ENCODE measurements around the gene TARBP1.
"Not testable (repeated sequence)": the region's sequence is repeated elsewhere in the genome, so short reads cannot be mapped to it uniquely, and the experiment has no call there.

Gene TARBP1

DNA sequence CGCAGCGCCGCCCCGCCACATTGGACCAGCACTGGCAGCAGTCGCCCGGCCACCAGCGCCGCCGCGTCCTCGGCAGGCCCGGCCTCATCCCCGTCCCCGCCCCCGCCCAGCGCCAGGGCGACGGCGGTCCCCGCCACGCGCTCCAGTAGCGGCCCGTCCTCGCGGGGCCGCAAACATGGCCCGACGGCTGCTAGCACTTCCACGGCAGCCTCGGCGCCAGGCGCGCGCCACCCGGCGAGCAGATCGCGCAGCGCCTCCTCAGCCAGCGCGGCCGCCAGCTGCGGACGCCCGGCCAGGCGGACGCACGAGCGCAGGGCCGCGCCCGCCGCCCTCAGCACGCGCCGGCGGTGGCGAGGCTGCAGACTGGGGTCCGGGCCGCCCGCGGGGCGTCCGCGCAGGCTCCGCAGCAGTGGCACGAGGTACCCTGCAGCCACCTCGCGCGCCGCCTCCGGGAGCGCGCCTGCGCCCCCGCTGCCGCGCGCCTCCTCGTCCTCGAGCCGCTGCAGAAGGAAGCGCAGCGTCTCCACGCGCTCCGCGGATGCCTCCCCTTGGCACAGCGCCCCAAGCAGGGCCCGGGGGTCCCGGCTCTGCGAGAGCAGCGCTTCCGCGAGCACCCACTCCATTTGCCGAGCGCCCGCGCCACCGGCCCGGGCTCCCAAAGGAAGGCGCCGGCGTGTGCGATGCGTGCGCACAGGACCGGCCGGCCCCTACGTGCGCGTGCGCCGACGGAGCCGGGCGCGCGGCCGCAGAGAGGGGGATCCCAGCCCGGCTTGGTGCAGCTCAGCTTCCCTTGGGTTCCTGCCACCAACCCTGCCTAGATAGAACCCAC is at the start of gene TARBP1:
TARBP1 (minus strand) TSS at position 699 of the 829 bp plus-strand sequence; CDS start at position 623, 76 bp downstream.
- peak; percentile 40 to 73 (median 60) for DNase-seq

DNA sequence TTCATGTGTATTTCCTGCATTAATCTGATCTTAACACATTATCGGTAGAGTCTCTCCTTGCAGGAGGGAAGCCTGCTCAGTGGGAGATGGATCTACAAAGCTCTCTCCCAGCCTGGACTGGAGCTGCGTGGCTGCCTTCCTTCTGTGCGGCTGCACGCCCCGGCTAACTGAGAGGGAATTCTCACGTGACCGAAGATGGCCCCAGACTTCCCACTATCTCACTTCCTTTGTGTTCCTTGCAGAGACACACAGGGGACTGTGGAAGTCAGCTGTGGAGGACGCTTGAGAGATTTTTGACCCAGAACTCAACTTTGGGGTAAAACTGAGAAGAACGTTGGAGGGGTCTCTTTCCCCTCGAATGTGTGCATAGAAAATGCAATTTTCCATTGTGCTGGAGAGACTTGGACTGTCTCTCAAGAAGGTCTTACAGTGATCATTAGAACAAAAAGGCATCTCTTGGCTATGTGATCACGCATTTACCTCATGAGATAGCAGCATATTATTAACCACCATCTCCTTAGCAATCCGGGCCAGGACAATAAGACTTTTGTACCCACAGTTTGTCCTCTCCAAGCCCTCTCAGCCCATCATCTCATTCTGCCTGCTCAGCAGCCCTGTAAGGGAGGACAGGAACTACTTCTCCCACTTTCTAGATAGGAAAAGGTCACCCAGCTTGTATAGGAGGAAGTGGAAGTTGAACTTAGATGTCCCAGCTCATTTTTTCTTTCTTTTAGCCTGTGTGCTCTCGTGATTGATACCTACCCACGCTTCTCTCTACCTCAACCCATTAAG is 49.3 kb upstream of the TARBP1 start:
- DNase-seq = no peak

- no peak for DNase-seq
These were observed 48.4 kb upstream of the TARBP1 start for GRCh38 chr1:234527346-234527745.

- DNase-seq = no peak
These were observed 47.9 kb upstream of the TARBP1 start for GRCh38 chr1:234526922-234527321.

DNA sequence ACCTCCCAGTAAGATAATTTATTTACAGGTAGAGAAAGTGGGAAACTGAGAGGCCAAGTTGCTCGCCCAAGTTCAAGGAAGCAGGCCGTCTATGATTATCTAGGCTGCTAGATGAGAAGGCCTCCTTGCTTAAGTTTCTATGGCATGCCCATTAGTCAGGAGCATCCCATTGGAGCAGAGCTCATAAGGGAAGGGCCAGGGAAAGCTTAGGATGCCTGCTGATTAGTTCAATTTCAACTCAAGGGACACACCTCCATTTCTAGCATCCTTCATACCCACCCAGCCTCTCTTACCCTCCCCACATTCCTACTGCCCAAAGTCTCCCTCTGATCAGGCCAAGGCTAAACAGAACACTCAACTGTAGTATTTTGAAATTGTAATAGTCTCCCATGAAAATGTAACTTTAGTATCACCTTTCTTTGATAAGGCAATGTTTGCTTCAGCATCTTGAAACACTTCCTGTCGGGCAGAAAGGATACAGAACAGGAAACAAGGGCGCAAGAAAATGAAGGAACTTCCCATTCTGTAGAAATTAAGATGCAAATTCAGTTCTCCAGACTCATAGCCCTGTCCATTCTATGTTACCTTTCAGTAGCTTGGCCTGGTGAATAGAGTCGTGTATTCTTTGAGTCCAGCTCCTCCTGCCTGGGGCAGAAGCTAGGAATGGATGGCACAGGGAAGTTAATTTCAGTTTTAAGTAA is 46.3 kb upstream of the TARBP1 start:
- no peak for DNase-seq

DNA sequence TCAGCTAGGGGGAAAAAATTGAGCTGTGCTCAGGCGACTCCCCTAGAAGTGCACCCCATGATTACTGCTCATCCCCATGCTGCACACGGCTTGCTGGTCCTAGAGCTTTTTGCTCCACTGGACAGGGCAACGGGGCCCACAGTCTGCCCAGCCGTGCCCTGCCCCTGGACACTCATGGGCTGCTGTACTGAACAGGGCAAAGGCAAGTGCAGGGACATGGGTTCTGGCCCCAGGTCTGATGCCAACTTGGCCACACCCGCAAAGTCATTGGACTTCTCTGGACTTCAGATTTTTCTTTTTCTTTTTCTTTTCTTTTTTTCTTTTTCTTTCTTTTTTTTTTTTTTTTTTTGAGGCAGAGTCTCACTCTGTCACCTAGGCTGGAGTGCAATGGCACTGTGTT is 42.9 kb upstream of the TARBP1 start:
- no peak for DNase-seq

GRCh38 chr1:234520908-234521817 is 42.2 kb upstream of the TARBP1 start:
- no peak for DNase-seq

GRCh38 chr1:234519506-234519905 is 40.5 kb upstream of the TARBP1 start:
- no peak for DNase-seq

GRCh38 chr1:234518876-234519275 is 39.9 kb upstream of the TARBP1 start:
- DNase-seq = no peak

DNA sequence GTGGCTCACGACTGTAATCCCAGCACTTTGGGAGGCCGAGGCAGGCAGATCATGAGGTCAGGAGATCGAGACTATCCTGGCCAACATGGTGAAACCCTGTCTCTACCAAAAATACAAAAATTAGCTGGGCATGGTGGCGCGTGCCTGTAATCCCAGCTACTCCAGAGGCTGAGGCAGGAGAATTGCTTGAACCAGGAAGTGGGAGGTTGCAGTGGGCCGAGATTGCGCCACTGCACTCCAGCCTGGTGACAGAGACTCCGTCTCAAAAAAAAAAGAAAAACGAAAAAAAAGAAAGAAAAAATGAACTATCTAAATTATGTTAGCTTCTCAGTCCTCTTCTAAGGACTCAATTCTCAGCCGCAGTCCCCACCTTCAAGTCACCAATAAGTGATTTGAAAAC is 39.1 kb upstream of the TARBP1 start:
- not testable (repeated sequence) for DNase-seq

- no peak for DNase-seq
These were observed 38.3 kb upstream of the TARBP1 start for GRCh38 chr1:234517110-234517802.

DNA sequence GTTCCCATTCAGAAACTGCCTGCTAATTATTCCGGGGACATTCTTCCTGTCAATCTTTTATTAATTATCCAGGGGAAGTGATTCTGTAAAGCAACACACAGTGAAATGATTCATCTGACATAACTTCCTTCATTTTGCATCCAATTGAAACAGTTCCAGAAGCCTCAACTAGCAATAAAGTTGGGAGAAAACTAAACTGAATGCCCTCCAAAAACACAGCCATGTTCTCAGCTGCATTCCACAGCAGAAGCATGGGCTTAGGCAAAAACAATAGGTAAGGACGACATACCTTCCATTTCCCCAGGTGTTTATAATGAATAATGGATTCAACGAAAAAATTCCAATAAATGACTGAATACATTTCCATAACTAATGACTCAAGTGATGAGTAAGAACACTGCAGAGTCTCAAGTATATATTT is 36.9 kb upstream of the TARBP1 start:
- DNase-seq = no peak

DNA sequence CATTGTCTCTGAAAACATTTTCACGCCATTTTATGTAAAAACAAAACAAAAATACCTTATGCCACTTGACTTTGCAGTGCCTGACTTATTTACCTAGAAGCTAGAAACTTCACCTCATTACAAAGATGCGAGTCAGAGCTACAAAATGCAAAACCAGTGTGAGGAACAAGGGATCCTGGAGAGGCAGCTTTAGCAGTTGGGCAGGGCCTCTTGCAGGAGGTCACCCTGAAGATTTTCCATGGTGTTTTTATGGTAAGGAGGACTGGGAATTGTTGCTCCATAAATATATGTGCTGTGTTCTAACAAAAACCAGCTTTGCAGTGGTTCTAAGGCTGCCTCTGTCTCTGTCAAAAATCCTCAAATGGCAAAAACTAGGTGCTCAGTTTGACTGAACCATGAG is 36.4 kb upstream of the TARBP1 start:
- no peak for DNase-seq

DNA sequence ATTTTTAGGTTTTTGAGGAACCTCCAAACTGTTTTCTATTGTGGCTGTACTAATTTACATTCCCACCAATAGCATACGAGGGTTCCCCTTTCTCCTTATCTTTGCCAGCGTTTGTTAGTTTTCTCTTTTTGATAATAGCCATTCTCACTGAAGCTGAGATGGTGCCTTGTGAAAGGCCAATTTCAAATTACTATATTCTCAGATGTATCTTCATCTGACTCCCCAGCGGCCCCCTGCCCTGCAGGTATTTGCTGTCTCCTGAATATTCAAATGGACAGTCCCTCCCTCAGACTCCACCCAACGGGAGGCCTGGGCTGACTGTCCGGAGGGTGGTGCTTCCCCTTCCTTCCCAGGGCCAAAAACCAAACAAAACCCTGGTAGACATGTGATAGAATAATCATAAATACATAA is 33.5 kb upstream of the TARBP1 start:
- no peak for DNase-seq

DNA sequence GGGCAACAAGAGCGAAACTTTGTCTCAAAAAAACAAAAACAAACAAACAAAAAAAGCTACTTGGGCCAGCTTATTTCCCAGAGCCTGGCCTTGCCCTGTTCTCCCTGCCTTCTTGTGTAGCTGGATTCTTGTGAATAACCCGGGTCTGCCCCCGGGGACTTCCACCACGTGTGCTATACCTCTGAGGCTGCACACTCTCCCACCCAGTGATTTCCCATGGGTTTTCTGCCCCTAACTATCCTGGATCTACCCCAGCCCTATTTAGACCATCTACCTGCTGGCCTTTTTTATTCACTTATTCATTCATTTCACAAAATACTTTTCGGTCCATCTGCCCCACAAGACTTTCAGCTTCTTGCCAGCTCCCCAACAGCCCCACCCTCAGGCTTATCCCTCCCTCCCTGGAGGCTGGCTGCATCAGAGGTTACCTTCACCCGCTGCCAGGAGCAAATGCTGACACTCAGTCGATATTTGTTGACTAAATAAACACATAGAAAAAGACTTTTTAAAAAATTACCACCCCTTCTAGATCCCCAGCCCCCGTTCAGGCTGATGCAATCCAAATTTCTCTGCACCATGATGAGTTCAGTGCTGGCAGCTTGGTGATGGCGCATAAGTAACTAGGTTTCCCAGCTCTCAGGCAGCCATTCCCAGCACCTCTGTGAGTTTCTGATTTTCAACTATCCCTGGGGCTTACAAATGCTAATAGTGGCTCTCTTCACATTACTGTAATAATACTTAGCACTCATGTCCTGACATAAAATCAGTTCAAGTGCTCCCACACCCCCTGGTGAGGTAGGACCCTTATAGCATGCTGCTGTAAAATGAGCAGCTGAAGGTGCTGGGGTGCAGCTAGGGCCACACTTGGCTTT is 30.7 kb upstream of the TARBP1 start:
- no peak for DNase-seq

- no peak for DNase-seq
These were observed 28.8 kb upstream of the TARBP1 start for GRCh38 chr1:234507626-234508387.

DNA sequence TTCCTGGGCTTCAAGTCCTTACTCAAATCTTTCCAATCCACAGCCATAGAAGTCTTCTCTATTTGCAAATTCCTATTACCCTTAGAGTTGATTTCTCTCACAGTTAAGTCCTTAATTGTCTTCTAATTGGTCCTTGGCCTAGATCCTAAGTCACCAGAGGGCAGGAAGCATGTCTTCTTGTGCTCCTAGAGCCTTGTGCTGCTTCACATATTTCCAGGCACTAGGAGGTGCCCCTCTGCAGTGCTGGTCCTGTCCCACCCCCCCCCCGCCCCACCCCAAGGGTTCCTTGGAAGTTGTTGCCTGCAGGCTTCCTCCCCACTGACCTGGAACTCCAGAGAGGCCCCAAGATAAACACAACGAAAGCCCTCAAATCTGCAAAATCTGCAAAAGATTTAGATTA is 28.1 kb upstream of the TARBP1 start:
- DNase-seq = no peak

DNA sequence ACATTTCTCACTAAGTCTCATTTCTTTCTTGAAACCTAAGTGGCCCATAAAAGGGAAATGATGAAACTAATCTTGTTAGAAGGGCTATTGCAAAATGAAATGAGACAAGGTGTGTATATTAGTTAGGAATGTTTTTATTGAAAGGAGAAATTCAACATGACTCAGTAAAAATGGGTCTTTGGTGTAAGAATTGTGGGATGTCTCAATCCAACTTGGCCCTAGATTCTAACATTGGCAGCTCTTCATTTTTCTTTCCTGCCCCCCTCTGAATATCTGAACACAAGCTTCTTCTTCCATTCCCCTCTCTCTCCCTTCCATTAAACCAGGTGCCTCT is 26.8 kb upstream of the TARBP1 start:
- no peak for DNase-seq

GRCh38 chr1:234504969-234505768 is 26.2 kb upstream of the TARBP1 start:
- DNase-seq = no peak
